Embryonic facial prominence (tissue), 1 donor: ENCODE measurements around the gene ARHGAP27.
"Not testable (repeated sequence)": the region's sequence is repeated elsewhere in the genome, so short reads cannot be mapped to it uniquely, and the experiment has no call there.

Experiments used
- DNase-seq: peaks from one replicate; pipeline ENCODE4 v3.0.0-alpha.2; 2016; ENCODE audit errors: extremely low spot score

Gene ARHGAP27

DNA sequence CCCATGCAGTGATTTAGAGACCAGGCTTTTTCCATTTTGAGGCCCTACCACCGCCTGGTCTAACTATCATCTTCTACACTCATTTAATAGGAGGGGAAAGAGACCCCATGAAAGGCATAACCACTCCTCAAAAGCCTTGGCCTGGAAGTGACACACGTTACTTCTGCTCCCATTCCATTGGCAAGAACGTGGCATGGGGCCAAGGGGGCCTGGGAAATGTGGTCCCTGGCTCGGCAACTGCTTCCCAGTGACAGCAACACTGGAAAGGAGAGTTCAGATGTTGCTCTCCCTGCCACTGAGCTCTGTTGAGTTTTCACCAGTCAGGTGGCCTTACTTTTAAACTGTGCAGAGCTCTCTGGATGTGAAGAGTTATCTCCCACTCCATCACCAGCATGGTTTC, 70.7 kb downstream of the ARHGAP27 start:
- DNase-seq: no peak

DNA sequence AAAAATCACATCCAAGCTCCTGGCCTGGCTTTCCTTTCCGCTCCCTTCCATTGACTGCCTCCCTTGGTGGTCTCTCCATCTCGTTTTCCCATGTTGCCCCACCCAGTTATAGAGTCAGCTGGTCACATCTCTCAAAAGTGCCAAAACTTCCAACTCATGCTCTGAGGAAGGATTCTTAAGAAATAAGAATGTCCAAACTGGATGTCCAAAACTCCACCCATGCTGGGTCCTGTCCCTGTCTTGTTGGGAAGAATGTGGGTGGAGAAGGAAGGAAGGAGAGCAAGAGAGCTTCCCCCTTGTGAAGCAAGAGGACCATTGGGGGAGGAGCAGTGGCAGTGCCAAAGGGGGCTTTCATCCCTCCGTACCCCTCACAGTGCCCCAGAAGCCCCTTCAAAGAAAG, 71.2 kb downstream of the ARHGAP27 start:
- no peak for DNase-seq

- no peak for DNase-seq
Measured at GRCh38 chr17:45357364-45357997, 75.2 kb downstream of the ARHGAP27 start.

GRCh38 chr17:45355087-45355486, 77.6 kb downstream of the ARHGAP27 start:
- no peak for DNase-seq

DNA sequence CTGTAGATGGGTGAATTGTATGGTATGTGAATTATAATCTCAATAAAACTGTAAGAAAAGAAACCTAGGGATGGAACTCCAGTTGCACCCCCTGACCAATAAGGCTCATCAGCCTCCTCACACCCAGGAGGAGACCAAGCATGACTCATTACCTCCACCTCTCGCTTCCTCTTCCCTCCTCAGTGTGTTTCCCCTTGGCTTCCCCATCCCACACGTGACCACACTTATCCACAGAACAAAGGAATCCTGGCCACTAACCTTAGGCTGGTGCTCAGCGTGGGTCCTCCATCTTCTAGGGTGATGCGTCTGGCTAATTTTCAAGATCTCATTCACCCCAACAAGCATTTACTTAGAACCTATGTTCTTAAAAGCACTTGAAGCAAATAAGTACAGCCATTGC, 79.6 kb downstream of the ARHGAP27 start:
- no peak for DNase-seq

DNA sequence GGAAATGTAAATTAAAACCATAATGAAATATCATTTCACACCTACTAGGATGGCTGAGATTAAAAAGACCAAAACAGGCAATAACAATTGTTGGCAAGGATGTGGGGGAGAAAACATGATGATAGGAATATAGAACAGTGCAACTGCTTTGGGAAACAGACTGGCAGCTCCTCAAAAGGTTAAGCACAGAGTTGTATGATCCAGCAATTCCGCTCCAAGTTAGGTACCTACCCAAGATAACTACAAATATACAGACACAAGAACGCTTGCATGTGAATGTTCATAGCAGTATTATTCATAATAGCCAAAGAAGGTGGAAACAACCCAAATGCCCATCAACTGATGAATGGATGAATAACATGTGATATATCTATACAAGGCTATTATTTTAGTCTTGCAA, 80.8 kb downstream of the ARHGAP27 start:
- DNase-seq: no peak

GRCh38 chr17:45347444-45347843, 85.2 kb downstream of the ARHGAP27 start:
- DNase-seq: no peak

DNA sequence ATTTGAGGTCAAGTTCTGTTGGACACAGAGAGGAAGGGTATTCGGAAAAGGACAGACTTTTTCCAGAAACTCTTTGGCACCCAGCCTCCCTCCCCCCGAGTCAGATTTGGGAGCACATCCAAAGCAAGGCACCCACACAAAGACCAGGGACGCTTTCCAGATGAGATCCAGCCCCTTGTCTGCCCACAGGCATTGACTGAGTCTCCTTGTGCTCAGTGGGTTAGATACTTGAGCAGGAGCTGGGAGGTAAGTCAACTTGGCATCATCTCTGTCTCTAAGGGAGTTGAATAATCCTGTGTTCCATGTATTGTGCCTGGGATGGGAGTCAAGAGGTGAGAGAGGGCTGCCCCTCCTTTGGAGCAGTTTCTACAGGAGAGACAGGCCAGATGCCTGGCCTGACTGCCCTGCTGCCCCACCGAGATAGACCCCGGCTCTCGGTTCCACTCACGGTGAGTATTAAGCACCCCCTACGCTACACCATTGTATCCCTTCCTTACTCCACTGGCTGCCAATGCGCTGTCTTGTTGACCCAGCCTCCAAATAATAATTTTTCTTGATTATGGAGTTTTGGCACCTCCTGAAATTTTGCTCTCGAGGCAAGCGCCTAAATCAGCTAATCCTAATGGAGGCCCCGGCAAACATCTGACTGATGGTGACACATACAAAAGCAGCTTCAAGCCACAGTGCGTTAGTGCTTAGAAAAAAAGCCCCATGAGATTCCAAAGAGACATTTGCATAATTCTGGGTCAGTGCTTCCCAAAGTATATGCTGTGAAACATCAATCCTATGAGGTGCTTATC, 86.3 kb downstream of the ARHGAP27 start:
- no peak for DNase-seq

DNA sequence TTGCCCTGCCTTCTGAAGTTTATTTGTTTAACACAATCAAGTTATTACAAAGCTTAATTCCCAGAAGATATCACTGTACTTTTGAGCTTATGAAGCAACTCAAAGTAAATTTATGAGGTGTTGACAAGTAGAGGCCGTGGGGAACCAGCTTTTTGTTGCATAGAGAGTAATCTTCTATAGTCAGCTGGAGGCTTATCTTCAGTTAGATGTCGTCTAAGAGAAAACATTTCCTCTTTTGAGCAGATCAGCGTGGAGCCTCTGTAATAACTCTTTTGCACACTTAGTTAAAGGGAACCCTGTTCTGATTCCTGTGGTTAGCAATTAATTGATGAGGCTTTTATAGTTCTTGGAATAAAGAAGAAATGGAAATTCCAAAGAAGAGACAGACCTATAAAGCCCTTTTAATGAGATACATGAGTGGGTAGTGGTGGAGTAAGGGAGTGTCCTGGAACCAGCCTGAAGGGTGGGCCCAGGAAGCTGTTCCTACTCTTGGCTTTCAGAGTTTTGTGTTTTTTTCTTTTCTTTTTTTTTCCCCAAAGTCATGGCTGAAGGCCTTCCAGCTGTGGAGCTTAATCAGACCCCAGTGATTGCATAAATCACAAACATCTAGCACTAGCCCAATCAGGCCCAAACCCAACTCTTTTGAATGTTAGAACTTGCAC, 87.0 kb downstream of the ARHGAP27 start:
- no peak for DNase-seq

DNA sequence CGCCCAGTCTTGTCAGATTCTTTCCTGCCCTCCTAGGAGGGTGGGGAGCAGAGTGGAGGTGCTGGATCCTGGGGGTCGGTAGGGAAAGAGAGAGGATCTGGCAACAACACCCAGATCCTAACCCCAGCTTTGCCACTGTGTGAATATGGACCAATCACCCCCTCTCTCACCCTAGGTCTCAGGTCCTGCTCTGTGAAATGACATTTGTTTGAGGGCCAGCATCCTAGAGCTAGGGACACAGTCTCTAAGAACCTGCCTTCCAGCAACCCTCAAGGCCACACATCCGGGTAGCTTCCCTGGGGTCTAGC, 87.5 kb downstream of the ARHGAP27 start:
- DNase-seq: no peak

GRCh38 chr17:45343967-45344664, 88.6 kb downstream of the ARHGAP27 start:
- DNase-seq: not testable (repeated sequence)
